GM12865 (cell line): ENCODE data around the gene EPC1.
"Not testable (repeated sequence)": the region's sequence is repeated elsewhere in the genome, so short reads cannot be mapped to it uniquely, and the experiment has no call there.

Source experiments
- DNase-seq: peaks from one replicate; pipeline ENCODE4 v3.0.0; 2010; ENCODE audit warnings: low read depth
- H3K4me3 ChIP-seq: 2 replicates; pipeline ENCODE4 v1.5.1; 2011; ENCODE audit warnings: mild to moderate bottlenecking, low read depth, low read length, control low read depth
- TF ChIP-seq, protein P1 (sequence below): IDR thresholded peaks from 2 replicates; pipeline ENCODE4 v1.5.1; 2011; ENCODE audit warnings: low read length, control low read depth, low read depth, inconsistent platforms; ENCODE audit not compliant: insufficient read depth; ENCODE audit errors: missing control alignments

Gene EPC1

GRCh38 chr10:32240471-32240870 lies 106.5 kb downstream of the EPC1 start:
- no peak for DNase-seq
- no peak overlapping the region for H3K4me3 ChIP-seq
- TF ChIP-seq, protein P1, sequence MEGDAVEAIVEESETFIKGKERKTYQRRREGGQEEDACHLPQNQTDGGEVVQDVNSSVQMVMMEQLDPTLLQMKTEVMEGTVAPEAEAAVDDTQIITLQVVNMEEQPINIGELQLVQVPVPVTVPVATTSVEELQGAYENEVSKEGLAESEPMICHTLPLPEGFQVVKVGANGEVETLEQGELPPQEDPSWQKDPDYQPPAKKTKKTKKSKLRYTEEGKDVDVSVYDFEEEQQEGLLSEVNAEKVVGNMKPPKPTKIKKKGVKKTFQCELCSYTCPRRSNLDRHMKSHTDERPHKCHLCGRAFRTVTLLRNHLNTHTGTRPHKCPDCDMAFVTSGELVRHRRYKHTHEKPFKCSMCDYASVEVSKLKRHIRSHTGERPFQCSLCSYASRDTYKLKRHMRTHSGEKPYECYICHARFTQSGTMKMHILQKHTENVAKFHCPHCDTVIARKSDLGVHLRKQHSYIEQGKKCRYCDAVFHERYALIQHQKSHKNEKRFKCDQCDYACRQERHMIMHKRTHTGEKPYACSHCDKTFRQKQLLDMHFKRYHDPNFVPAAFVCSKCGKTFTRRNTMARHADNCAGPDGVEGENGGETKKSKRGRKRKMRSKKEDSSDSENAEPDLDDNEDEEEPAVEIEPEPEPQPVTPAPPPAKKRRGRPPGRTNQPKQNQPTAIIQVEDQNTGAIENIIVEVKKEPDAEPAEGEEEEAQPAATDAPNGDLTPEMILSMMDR, result no peak

GRCh38 chr10:32239769-32240168 lies 107.2 kb downstream of the EPC1 start:
- TF ChIP-seq, protein P1, result no peak
- DNase-seq, result no peak
- no peak overlapping the region for H3K4me3 ChIP-seq

- DNase-seq, result no peak
- TF ChIP-seq, protein P1, result no peak
Observed at GRCh38 chr10:32237644-32238345, 109.2 kb downstream of the EPC1 start.

DNA sequence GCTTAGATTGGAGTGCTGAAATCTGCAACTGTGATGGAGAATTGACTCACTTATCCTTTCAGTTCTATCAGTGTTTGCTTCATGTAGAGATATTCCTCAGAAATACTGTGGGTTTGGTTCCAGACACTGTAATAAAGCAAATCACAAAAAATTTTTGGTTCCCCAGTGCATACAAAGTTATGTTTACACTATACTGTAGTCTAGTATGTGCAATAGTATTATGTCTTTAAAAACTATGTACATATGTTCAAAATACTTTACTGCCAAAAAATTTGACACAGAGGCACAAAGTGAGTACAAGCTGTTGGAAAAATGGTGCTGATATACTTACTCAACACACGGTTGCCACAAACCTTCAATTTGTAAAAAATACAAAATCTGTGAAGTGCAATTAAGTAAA lies 112.5 kb downstream of the EPC1 start:
- H3K4me3 ChIP-seq, result no peak overlapping the region
- no peak for DNase-seq
- TF ChIP-seq, protein P1, result no peak

More at GRCh38 chr10:32237644-32238345, 109.2 kb downstream of the EPC1 start:
- H3K4me3 ChIP-seq, result no peak overlapping the region

DNA sequence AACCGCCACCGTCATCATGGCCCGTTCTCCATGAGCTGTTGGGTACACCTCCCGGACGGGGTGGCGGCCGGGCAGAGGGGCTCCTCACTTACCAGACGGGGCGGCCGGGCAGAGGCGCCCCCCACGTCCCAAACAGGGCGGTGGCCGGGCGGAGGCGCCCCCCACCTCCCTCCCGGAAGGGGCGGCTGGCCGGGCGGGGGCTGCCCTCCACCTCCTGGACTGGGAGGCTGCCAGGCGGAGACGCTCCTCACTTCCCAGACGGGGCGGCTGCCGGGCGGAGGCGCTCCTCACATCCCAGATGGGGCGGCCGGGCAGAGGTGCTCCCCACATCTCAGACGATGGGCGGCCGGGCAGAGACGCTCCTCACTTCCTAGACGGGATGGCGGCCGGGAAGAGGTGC lies 113.6 kb downstream of the EPC1 start:
- DNase-seq, H3K4me3 ChIP-seq: not testable (repeated sequence)

GRCh38 chr10:32232378-32232777 lies 114.6 kb downstream of the EPC1 start:
- TF ChIP-seq, protein P1, result no peak
- no peak overlapping the region for H3K4me3 ChIP-seq
- DNase-seq, result no peak

DNA sequence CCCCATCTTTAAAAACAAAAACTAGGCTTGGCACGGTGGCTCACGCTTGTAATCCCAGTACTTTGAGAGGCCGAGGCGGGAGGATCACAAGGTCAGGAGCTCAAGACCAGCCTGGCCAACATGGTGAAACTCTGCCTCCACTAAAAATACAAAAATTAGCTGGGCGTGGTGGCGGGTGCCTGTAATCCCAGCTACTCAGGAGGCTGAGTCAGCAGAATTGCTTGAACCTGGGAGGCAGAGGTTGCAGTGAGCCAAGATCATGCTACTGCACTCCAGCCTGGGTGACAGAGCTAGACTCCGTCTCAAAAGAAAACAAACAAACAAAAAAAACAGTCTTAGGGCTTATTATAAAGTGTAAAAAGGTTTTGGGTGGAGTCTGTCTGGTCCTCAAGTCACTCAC lies 117.2 kb downstream of the EPC1 start:
- not testable (repeated sequence) for DNase-seq, H3K4me3 ChIP-seq

- H3K4me3 ChIP-seq, result no peak overlapping the region
- DNase-seq, result no peak
- TF ChIP-seq, protein P1, result no peak
Observed at GRCh38 chr10:32229170-32229569, 117.8 kb downstream of the EPC1 start.
